GM12873 (cell line): ENCODE results near the gene ADARB1.

ENCODE experiments used
- TF ChIP-seq, protein P1 (sequence below): IDR thresholded peaks from 2 replicates; pipeline ENCODE4 v1.5.1; 2012; ENCODE audit warnings: low read depth, mild to moderate bottlenecking, moderate library complexity, low read length, control low read depth; ENCODE audit not compliant: insufficient read depth; ENCODE audit errors: missing control alignments

Gene ADARB1, protein sequence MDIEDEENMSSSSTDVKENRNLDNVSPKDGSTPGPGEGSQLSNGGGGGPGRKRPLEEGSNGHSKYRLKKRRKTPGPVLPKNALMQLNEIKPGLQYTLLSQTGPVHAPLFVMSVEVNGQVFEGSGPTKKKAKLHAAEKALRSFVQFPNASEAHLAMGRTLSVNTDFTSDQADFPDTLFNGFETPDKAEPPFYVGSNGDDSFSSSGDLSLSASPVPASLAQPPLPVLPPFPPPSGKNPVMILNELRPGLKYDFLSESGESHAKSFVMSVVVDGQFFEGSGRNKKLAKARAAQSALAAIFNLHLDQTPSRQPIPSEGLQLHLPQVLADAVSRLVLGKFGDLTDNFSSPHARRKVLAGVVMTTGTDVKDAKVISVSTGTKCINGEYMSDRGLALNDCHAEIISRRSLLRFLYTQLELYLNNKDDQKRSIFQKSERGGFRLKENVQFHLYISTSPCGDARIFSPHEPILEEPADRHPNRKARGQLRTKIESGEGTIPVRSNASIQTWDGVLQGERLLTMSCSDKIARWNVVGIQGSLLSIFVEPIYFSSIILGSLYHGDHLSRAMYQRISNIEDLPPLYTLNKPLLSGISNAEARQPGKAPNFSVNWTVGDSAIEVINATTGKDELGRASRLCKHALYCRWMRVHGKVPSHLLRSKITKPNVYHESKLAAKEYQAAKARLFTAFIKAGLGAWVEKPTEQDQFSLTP

DNA sequence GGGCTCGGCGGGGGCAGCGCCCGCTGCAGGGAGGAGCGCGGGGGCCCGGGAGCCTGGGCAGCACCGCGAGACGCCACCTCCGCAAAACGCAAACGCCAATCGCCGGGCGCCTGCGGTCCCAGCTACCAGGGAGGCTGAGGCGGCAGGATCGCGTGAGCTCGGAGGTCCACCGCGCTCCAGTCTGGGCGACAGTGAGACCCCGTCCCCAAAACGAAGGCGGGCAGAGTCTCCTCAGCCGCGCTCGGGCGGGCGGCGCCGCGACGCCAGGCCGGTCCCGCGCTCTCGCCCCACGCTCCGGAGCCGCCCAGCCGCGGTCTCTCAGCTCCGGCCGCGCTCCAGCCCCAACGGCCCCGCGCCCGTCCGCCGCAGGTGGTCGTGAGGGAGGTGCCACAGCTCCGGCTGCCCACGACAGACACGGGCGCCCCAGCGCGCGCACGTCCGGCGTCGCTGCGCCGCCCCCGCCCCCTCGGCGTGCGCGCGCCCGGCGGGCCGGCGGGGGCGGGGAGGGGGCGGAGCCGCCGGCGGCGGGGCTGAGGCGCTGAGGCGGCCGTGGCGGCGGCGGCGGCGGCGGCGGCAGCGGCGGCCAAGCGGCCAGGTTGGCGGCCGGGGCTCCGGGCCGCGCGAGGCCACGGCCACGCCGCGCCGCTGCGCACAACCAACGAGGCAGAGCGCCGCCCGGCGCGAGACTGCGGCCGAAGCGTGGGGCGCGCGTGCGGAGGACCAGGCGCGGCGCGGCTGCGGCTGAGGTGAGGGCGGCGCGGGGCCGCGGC, at the start of gene ADARB1:
Gene ADARB1 (plus strand): TSS at position 533 of the 770 bp plus-strand sequence. CDS start 97,077 bp downstream, outside the sequence.
- TF ChIP-seq, protein P1, sequence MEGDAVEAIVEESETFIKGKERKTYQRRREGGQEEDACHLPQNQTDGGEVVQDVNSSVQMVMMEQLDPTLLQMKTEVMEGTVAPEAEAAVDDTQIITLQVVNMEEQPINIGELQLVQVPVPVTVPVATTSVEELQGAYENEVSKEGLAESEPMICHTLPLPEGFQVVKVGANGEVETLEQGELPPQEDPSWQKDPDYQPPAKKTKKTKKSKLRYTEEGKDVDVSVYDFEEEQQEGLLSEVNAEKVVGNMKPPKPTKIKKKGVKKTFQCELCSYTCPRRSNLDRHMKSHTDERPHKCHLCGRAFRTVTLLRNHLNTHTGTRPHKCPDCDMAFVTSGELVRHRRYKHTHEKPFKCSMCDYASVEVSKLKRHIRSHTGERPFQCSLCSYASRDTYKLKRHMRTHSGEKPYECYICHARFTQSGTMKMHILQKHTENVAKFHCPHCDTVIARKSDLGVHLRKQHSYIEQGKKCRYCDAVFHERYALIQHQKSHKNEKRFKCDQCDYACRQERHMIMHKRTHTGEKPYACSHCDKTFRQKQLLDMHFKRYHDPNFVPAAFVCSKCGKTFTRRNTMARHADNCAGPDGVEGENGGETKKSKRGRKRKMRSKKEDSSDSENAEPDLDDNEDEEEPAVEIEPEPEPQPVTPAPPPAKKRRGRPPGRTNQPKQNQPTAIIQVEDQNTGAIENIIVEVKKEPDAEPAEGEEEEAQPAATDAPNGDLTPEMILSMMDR: no peak

DNA sequence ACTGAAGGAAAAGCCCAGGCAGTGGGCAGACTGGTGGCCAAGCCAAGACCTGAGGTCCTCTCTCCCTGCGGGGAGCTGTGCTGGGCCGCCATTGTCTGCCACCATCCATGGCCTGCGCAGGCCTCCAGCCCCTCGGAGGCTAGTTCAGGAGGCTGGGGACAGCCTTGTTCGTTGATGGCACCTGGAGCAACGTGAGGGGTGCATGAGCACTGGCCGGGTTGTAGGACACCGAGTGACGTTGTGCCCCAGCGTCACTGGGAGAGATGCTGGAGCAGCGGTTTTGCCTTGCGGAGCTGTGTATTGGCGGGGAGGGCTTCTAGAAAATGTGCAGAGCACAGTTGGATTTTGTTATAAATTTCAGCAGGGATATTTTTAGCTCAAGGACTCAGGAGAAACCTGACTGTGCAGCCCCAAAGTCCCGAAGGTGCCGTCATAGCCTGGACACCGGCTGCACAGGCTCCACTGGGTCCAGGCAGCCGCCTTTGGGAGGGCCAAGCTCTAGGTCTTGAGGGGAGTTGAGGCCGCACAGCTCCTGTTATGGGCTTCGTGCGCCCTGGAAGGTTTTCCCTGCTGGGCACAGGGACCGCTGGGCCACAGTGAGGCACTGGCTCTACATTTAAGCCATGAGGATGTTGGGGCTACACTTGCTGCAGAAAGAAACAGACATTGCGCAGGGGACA, 48.2 kb upstream of the ADARB1 start:
- TF ChIP-seq, protein P1: no peak

DNA sequence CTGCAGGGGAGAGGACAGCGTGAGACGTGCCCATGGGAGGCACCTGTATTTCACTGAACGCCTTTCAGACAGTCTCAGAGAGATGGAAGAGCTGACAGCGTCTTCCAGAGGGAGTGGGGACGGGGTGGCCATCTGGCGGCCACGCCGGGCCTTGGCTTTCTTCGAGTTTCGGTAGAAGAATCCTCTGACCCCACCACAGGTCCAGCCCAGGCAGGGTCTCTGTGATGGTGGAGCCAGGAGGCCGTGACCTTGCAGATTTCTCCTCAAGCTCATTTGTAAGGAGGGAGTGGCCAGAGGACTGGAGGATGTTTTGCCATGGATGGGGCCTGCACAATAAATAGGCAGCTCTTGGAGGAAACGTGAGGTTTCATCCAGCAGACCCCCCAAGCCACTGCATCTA, 47.6 kb upstream of the ADARB1 start:
- TF ChIP-seq, protein P1: no peak

DNA sequence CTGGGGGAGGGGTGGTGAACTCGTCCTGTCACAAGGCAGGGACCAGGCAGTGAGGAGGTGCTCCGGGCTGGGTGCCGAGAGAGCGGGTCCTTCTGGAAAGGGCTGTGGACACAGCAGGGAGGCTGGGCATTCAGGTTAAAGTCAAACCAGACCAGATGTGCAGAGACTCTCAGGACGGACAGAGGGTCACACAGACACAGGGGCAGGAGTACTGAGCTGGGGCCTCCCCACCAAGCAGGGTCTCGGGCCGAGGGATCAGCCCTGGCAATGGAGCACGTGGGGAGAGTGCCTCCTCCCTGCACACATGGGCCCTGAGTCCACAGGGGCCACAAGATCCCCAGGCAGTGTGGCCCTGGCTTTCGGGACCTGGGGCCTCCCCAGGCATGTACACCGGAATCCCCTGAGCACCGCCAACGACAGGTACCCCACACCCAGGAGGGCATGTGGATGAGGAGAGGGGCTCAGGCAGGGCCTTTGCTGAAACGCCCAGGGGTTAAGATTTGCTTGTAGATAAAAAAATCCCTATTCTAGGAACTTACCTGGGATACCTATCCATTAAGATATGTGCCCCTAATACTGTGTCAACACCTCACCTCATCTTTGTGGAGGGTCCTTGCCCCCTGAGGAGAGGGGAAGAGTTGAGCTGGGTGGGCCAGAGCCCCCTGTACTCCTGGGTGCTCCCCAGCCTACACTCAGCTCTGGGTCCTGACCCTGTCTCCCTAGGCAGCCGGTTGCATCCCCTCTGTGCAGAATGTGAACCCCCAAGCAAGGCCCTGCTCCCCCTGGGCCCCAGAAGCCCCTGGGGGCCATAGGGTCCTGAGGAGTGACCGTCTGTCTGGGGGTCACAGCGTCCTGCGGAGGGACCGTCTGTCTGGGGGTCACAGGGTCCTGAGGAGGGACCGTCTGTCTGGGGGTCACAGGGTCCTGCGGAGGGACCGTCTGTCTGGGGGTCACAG, 46.9 kb upstream of the ADARB1 start:
- TF ChIP-seq, protein P1: no peak

DNA sequence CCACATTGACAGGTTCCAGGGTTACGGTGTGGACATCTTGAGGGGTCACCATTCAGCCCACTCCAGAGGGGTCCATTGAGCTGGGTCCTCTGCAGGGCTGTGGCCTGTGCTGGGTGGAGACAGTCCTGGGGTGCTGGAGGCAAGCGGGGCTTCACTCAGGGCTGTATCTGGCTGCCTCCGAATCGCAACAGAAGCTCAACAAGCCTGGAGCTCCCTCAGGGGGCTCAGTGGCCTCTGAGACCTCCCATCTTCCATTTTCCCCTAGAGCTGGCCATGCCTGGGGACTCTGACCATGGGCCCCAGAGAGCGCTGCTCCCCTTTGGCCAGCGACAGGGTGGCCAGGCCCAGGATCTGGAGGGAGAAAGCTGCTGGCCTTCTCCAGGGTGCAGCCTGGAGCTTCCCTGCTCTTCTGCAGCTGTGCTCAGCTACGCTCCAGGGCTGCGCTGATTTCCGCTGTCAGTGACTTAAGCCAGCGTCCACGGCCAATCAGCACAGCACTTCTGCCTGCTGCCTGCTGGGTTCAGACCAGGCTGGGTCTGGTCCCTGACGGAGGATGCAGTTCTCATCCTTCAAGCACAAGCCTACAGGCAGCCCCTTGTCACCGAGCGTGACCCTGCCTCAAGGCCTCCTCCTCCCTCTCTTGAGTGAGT, 45.0 kb upstream of the ADARB1 start:
- TF ChIP-seq, protein P1: no peak
